Keratinocyte (primary cell): ENCODE data around the gene SHLD2. TPM values are rescaled to one million over a fixed set of nuclear protein-coding genes. Genes with fewer than 3 reads are reported as not detected.
A peak's percentile ranks its signal among the peaks of the same experiment; 100 is the strongest.
"Not testable (repeated sequence)": the region's sequence is repeated elsewhere in the genome, so short reads cannot be mapped to it uniquely, and the experiment has no call there.

ENCODE experiments used
- DNase-seq: peaks from one replicate; pipeline ENCODE4 v3.0.0-alpha.2; 2011; ENCODE audit warnings: low read depth, missing footprints, low spot score
- FAIRE-seq: peaks from 2 replicates; lab custom pipeline; 2011; peaks lifted over from hg19 to GRCh38; lab: Jason Lieb, UNC
- H2AFZ ChIP-seq: 2 replicates; pipeline ENCODE4 v1.6.0; 2012; ENCODE audit warnings: low read length, control low read depth, inconsistent platforms; ENCODE audit not compliant: control insufficient read depth
- H3K27ac ChIP-seq: 2 replicates; pipeline ENCODE4 v1.5.1; 2011; ENCODE audit warnings: low read length; ENCODE audit not compliant: control insufficient read depth, insufficient read depth
- H3K27me3 ChIP-seq: 3 replicates; pipeline ENCODE4 v1.6.0; 2011; ENCODE audit warnings: low read length; ENCODE audit not compliant: control insufficient read depth, insufficient read depth; ENCODE audit errors: extremely low read depth
- H3K36me3 ChIP-seq, 2 experiments: 2 replicates in 1 of 2; 3 replicates in 1 of 2; pipeline ENCODE4 v1.5.1; 2011; ENCODE audit warnings: low read length in 2 of 2, mild to moderate bottlenecking in 1 of 2; ENCODE audit not compliant: control insufficient read depth in 2 of 2, insufficient read depth in 2 of 2; ENCODE audit errors: extremely low read depth in 1 of 2
- H3K4me1 ChIP-seq: 3 replicates; pipeline ENCODE4 v1.5.1; 2011; ENCODE audit warnings: low read length; ENCODE audit not compliant: control insufficient read depth, insufficient read depth; ENCODE audit errors: extremely low read depth
- H3K4me2 ChIP-seq: 3 replicates; pipeline ENCODE4 v1.6.0; 2011; ENCODE audit warnings: low read depth, low read length; ENCODE audit not compliant: control insufficient read depth, insufficient read depth; ENCODE audit errors: extremely low read depth
- H3K4me3 ChIP-seq, 3 experiments: fragments of 200-600 bp in 1 of 3; sonication (generic) in 1 of 3; 2 replicates in 2 of 3; 3 replicates in 1 of 3; pipeline ENCODE4 v1.5.1; 2011 to 2016; ENCODE audit warnings: low read length in 3 of 3, mild to moderate bottlenecking in 3 of 3, control low read depth in 2 of 3, inconsistent platforms in 1 of 3, low read depth in 1 of 3, mixed read lengths in 1 of 3, mixed run types in 1 of 3, moderate library complexity in 1 of 3; ENCODE audit not compliant: control insufficient read depth in 2 of 3, insufficient read depth in 2 of 3; ENCODE audit errors: extremely low read depth in 1 of 3
- H3K79me2 ChIP-seq: 2 replicates; pipeline ENCODE4 v1.6.0; 2012; ENCODE audit warnings: low read length; ENCODE audit not compliant: control insufficient read depth, insufficient read depth
- H3K9ac ChIP-seq: 3 replicates; pipeline ENCODE4 v1.6.0; 2011; ENCODE audit warnings: low read length; ENCODE audit not compliant: control insufficient read depth, insufficient read depth; ENCODE audit errors: extremely low read depth
- H3K9me1 ChIP-seq: 3 replicates; pipeline ENCODE4 v1.6.0; 2011; ENCODE audit warnings: low read length; ENCODE audit not compliant: control insufficient read depth, insufficient read depth; ENCODE audit errors: extremely low read depth
- H3K9me3 ChIP-seq: 2 replicates; pipeline ENCODE4 v1.5.1; 2012; ENCODE audit warnings: low read depth, low read length; ENCODE audit not compliant: control insufficient read depth
- H4K20me1 ChIP-seq: 3 replicates; pipeline ENCODE4 v1.6.0; 2011; ENCODE audit warnings: low read length; ENCODE audit not compliant: control insufficient read depth, insufficient read depth; ENCODE audit errors: extremely low read depth
- dilution Hi-C: fragments of 300-500 bp; cut with MboI; formaldehyde crosslinking; loops from one replicate; pipeline ENCODE4 v1.7.0; 2020; ENCODE audit warnings: low sequenced_read_pairs; ENCODE audit not compliant: extremely low pct_ligation_motif_present
- polyA plus RNA-seq, 5 experiments: library from polyadenylated mRNA; depleted of rRNA in 3 of 5; stranded (reverse) in 3 of 5; stranded (forward) in 1 of 5; unstranded in 1 of 5; fragments of >200 nt; gene quantifications; 1 replicate in 1 of 5; 2 replicates in 3 of 5; 3 replicates in 1 of 5; pipeline versions ENCODE4 v1.2.1 to v1.2.3, GENCODE V29; 2011 to 2012; ENCODE audit warnings: missing spikeins in 2 of 5, low read depth in 1 of 5, low replicate concordance in 1 of 5

SHLD2 gene
- polyA plus RNA-seq, 1 donor (not counting 4 experiments of a cell fraction or from before 2014, with no cell fraction given): 15.8 TPM

- H2AFZ ChIP-seq, H3K4me3 ChIP-seq, H3K4me2 ChIP-seq, H3K27me3 ChIP-seq, H3K79me2 ChIP-seq, dilution Hi-C loops, DNase-seq, FAIRE-seq, H3K36me3 ChIP-seq, H3K4me1 ChIP-seq, H3K9ac ChIP-seq, H4K20me1 ChIP-seq, H3K9me1 ChIP-seq, H3K27ac ChIP-seq, H3K9me3 ChIP-seq: not testable (repeated sequence)
Observed at GRCh38 chr10:87137478-87137877, 42.5 kb downstream of the SHLD2 start.

GRCh38 chr10:87142230-87143108, 47.5 kb downstream of the SHLD2 start:
- H3K27me3 ChIP-seq, H3K4me3 ChIP-seq, H2AFZ ChIP-seq, H3K79me2 ChIP-seq, H3K4me1 ChIP-seq, H4K20me1 ChIP-seq, H3K9ac ChIP-seq, H3K9me1 ChIP-seq, DNase-seq, FAIRE-seq, H3K9me3 ChIP-seq, dilution Hi-C loops, H3K36me3 ChIP-seq, H3K27ac ChIP-seq: not testable (repeated sequence)
- H3K4me2 ChIP-seq: peak overlapping the region; percentile 8

- H3K27me3 ChIP-seq, H3K27ac ChIP-seq, FAIRE-seq, H3K9me1 ChIP-seq, H4K20me1 ChIP-seq, dilution Hi-C loops, DNase-seq, H3K36me3 ChIP-seq, H3K4me3 ChIP-seq, H3K79me2 ChIP-seq, H3K9ac ChIP-seq, H3K4me1 ChIP-seq, H3K9me3 ChIP-seq, H2AFZ ChIP-seq, H3K4me2 ChIP-seq: not testable (repeated sequence)
Observed at GRCh38 chr10:87143109-87143418, 48.1 kb downstream of the SHLD2 start.

- H3K4me3 ChIP-seq, H3K27me3 ChIP-seq, H2AFZ ChIP-seq, H3K79me2 ChIP-seq, dilution Hi-C loops, FAIRE-seq, H3K9ac ChIP-seq, H4K20me1 ChIP-seq, H3K9me3 ChIP-seq, H3K27ac ChIP-seq, H3K4me1 ChIP-seq, H3K9me1 ChIP-seq, H3K36me3 ChIP-seq, DNase-seq, H3K4me2 ChIP-seq: not testable (repeated sequence)
Observed at GRCh38 chr10:87145598-87145997, 50.6 kb downstream of the SHLD2 start.

- H3K4me1 ChIP-seq, H3K9me1 ChIP-seq, H3K27ac ChIP-seq, H3K9me3 ChIP-seq, H3K79me2 ChIP-seq, H3K4me3 ChIP-seq, H3K4me2 ChIP-seq, H4K20me1 ChIP-seq, H2AFZ ChIP-seq, FAIRE-seq, H3K36me3 ChIP-seq, DNase-seq, H3K27me3 ChIP-seq, H3K9ac ChIP-seq, dilution Hi-C loops: not testable (repeated sequence)
Observed at GRCh38 chr10:87149020-87149609, 54.1 kb downstream of the SHLD2 start.
